Measurements from ENCODE around the gene ZNF177.

Gene ZNF177

DNA sequence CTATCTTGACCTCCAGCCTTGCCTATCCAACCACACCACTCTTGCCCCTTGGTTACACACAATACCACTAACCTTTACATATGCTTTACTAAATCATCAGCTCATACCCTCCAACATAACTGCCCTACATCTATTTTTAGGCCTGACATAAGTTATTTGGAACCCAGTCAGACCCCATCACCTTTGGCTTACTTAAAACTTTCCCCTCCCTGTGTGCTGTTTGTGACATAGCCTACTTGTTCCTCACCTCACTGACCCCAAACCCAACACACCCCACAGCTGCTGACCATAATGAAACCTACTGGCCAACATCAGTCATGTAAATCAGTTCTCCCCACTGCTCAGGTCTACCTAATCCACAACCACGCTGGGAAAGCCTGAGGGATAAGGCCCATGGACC, 67.6 kb downstream of the ZNF177 start:
- no peak for DNase-seq (ENCODE audit: low read depth)

GRCh38 chr19:9431475-9431874, 68.7 kb downstream of the ZNF177 start:
- DNase-seq (ENCODE audit: low read depth), result no peak

Data from non-pigmented ciliary epithelial cell (primary cell).